Skeletal muscle satellite cell (primary cell): ENCODE data around the gene TM9SF4.

ENCODE experiments used
- H3K27me3 ChIP-seq: 2 replicates; pipeline ENCODE4 v1.7.0; 2013; ENCODE audit warnings: low read length; ENCODE audit not compliant: control insufficient read depth, insufficient read depth
- H3K36me3 ChIP-seq: 2 replicates; pipeline ENCODE4 v1.7.0; 2013; ENCODE audit warnings: mild to moderate bottlenecking, control low read depth, low read length; ENCODE audit not compliant: insufficient read depth
- H3K4me1 ChIP-seq: 2 replicates; pipeline ENCODE4 v1.7.0; 2013; ENCODE audit warnings: low read length; ENCODE audit not compliant: control insufficient read depth, insufficient read depth
- H3K4me2 ChIP-seq: 2 replicates; pipeline ENCODE4 v1.7.0; 2013; ENCODE audit warnings: mild to moderate bottlenecking, low read length
- H3K4me3 ChIP-seq: 2 replicates; pipeline ENCODE4 v1.7.0; 2013; ENCODE audit warnings: low read length
- H3K9ac ChIP-seq: 2 replicates; pipeline ENCODE4 v1.7.0; 2013; ENCODE audit warnings: mild to moderate bottlenecking, low read depth, low read length, moderate library complexity
- H3K9me3 ChIP-seq: replicated peaks from 2 replicates; pipeline ENCODE4 v1.7.0; 2013; ENCODE audit warnings: mild to moderate bottlenecking, control low read depth, low read length

Gene TM9SF4

DNA sequence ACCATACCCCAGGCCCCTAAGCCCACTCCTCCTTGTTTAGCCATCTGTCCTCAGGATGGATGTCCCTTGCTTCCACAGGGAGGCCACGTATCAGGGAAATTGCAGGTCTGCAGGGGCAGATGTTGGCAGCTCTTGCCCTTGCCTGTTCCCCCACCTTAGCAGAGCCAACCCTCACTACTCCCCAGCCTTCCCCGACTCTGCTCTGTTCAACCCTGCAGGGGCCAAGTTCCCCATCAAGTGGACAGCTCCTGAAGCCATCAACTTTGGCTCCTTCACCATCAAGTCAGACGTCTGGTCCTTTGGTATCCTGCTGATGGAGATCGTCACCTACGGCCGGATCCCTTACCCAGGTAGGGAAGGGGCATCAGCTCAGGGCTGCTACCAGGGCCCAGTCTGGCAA is 10.7 kb upstream of the TM9SF4 start:
- no peaks in the 10 kb centered on the region for H3K9me3 ChIP-seq
- H3K4me3 ChIP-seq: no peak overlapping the region
- no peaks in the 10 kb centered on the region for H3K4me1 ChIP-seq
- H3K27me3 ChIP-seq: peaks cover 63% of the 10 kb centered on the region
- no peak overlapping the region for H3K4me2 ChIP-seq
- no peak overlapping the region for H3K9ac ChIP-seq
- no peaks in the 10 kb centered on the region for H3K36me3 ChIP-seq

DNA sequence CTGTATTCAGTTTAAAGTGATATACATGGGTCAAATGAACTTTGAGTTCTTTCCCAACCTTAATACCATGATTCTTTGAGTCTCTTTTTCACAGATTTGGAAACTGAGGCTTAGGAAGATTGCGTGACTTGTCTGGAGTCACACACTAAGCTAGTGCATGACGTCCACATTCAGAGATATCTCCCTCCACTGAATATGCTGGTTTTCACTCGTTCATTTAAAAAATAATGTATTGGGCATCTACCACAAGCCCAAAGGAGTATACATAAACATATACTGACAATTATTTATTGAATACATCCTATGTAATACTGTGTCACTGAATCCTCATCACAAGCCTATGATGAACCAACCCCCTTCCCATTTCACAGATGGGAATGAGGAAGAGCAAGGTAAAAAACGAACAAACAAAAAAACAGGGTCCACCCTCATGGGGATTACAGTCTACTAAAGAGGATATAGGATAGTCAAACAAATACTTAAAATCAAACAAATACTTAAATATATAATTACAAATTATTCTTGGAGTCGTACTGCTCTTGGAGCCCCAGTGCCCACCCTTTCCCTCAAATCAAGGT is 611 bp upstream of the TM9SF4 start:
- Histone ChIP-seq H3K4me2 (peak overlapping the region; percentile 73), H3K9me3 (no peaks in the 10 kb centered on the region), H3K4me1 (peaks cover 10% of the 10 kb centered on the region), H3K9ac (peak overlapping the region; percentile 88), H3K27me3 (peaks cover 2% of the 10 kb centered on the region), H3K36me3 (no peaks in the 10 kb centered on the region), H3K4me3 (peak overlapping the region; percentile 75)

GRCh38 chr20:32110173-32110704 is 725 bp downstream of the TM9SF4 start:
- H3K9ac ChIP-seq: peak overlapping the region; percentile 88
- peak overlapping the region; percentile 75 for H3K4me3 ChIP-seq
- H3K4me2 ChIP-seq: peak overlapping the region; percentile 73
- peaks cover 10% of the 10 kb centered on the region for H3K4me1 ChIP-seq
- H3K27me3 ChIP-seq: no peaks in the 10 kb centered on the region
- H3K9me3 ChIP-seq: no peaks in the 10 kb centered on the region
- H3K36me3 ChIP-seq: peaks cover 3% of the 10 kb centered on the region

DNA sequence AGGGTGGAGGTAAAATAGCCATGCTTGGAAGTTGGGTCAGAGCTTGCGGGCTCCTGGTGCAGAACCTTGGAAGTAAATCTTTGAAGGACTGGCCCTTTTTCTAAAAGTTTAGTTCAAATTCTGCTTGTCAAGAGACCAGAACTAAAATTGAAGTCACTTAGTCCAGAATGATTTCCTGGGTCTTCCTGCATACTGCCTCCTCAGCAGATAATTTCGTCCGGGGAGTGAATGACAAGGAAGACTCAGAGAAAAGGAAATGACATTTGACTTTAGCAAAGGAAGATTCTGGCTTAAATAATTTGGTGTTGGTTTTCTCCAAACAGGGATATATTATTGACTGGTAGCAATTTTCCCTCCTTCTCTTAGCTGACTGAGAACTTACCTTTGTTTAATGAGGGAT is 1.2 kb downstream of the TM9SF4 start:
- H3K9me3 ChIP-seq: no peaks in the 10 kb centered on the region
- H3K4me1 ChIP-seq: peaks cover 10% of the 10 kb centered on the region
- no peaks in the 10 kb centered on the region for H3K27me3 ChIP-seq
- peak overlapping the region; percentile 88 for H3K9ac ChIP-seq
- peak overlapping the region; percentile 75 for H3K4me3 ChIP-seq
- peaks cover 5% of the 10 kb centered on the region for H3K36me3 ChIP-seq
- H3K4me2 ChIP-seq: peak overlapping the region; percentile 73

DNA sequence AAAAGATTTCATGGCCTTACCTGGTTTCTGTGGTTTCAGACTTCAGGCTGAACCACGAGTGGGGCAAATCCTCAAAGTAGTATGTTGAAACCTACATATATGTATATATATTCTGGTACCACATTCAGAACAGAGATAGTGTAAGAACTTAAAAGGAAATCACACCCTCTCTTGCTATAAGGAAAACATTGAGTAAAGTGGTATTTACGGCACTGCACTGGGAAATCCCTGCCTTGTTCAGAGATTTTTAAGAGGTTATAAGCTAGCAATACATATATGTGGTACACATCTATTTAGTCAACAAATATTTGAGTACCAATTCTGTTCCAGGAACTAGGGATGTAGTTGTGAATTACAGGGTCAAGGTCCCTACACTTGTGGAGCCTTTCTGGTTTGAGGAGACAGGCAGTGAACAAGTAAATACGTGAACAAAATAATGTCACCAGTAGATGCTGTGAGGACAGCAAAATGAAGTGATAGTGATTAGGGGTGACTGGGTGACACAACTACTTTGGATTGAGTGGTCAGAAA is 1.7 kb downstream of the TM9SF4 start:
- Histone ChIP-seq H3K9me3 (no peaks in the 10 kb centered on the region), H3K27me3 (no peaks in the 10 kb centered on the region), H3K4me3 (peak overlapping the region; percentile 75), H3K4me2 (peak overlapping the region; percentile 73), H3K4me1 (peaks cover 11% of the 10 kb centered on the region), H3K9ac (peak overlapping the region; percentile 88), H3K36me3 (peaks cover 5% of the 10 kb centered on the region)

DNA sequence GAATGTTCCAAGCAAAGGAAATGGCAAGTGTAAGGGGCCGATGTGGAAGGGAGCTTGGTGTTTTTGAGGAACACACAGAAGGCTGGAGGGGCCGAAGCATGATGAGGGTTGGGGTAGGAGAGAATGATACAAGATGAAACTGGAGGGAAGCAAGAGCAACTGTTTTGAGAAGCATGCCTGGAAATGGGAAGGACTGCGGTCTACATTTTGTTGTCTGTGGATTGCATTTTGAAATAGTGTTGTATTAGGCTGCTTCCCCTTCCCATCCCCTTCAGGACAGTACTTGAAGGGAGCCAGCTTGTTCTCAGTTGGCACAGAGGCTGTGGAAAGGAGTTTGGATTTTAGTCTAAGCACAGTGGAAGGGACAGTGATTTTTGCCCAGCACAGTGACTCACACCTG is 2.2 kb downstream of the TM9SF4 start:
- Histone ChIP-seq H3K36me3 (peaks cover 5% of the 10 kb centered on the region), H3K4me1 (peaks cover 15% of the 10 kb centered on the region), H3K27me3 (no peaks in the 10 kb centered on the region), H3K4me2 (peak overlapping the region; percentile 73), H3K9me3 (no peaks in the 10 kb centered on the region), H3K9ac (no peak overlapping the region), H3K4me3 (no peak overlapping the region)

GRCh38 chr20:32112841-32113240 is 3.3 kb downstream of the TM9SF4 start:
- Histone ChIP-seq H3K4me3 (no peak overlapping the region), H3K9ac (no peak overlapping the region), H3K9me3 (no peaks in the 10 kb centered on the region), H3K4me2 (no peak overlapping the region), H3K4me1 (peaks cover 15% of the 10 kb centered on the region), H3K27me3 (no peaks in the 10 kb centered on the region), H3K36me3 (peaks cover 5% of the 10 kb centered on the region)

GRCh38 chr20:32113591-32114260 is 4.2 kb downstream of the TM9SF4 start:
- Histone ChIP-seq H3K4me1 (peaks cover 15% of the 10 kb centered on the region), H3K36me3 (peaks cover 5% of the 10 kb centered on the region), H3K4me3 (no peak overlapping the region), H3K9ac (no peak overlapping the region), H3K4me2 (no peak overlapping the region), H3K27me3 (no peaks in the 10 kb centered on the region), H3K9me3 (no peaks in the 10 kb centered on the region)

DNA sequence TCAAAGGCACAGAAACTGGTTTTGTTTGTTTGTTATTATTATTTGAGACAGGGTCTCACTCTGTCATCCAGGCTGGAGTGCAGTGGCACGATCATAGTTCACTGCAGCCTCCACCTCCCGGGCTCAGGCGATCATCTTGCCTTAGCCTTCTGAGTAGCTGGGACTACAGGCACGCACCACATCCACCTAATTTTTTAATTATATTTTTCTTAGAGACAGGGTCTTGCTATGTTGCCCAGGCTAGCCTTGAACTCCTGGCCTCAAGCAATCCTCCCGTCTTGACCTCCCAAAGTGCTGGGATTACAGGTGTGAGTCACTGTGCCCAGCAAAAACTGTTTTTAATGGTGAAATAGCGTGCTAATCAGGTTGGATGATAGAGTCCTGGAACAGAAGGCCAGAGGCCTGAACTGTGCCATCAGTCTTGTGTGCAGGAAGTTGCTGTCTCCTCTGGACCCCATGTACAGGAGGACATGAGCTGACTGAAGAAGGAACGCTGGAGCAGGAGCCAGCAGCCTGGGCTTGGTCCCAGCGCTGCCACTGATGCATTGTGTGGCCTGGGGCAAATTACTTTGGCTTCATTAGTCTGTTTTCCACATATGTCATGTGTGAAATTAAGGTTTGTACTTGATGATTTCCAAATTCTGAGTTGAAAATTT is 4.9 kb downstream of the TM9SF4 start:
- Histone ChIP-seq H3K4me3 (no peak overlapping the region), H3K27me3 (no peaks in the 10 kb centered on the region), H3K4me1 (peaks cover 15% of the 10 kb centered on the region), H3K4me2 (no peak overlapping the region), H3K36me3 (peaks cover 5% of the 10 kb centered on the region), H3K9ac (no peak overlapping the region), H3K9me3 (no peaks in the 10 kb centered on the region)

GRCh38 chr20:32115211-32115767 is 5.8 kb downstream of the TM9SF4 start:
- peaks cover 5% of the 10 kb centered on the region for H3K36me3 ChIP-seq

GRCh38 chr20:32116079-32116521 is 6.6 kb downstream of the TM9SF4 start:
- H3K4me1 ChIP-seq: peaks cover 6% of the 10 kb centered on the region
- no peak overlapping the region for H3K9ac ChIP-seq
- H3K9me3 ChIP-seq: no peaks in the 10 kb centered on the region
- H3K4me3 ChIP-seq: no peak overlapping the region
- H3K36me3 ChIP-seq: peaks cover 5% of the 10 kb centered on the region
- no peaks in the 10 kb centered on the region for H3K27me3 ChIP-seq
- peak overlapping the region; percentile 21 for H3K4me2 ChIP-seq

More at GRCh38 chr20:32115211-32115767, 5.8 kb downstream of the TM9SF4 start:
- H3K4me3 ChIP-seq: no peak overlapping the region
- H3K9me3 ChIP-seq: no peaks in the 10 kb centered on the region
- no peak overlapping the region for H3K9ac ChIP-seq
- peaks cover 15% of the 10 kb centered on the region for H3K4me1 ChIP-seq
- H3K4me2 ChIP-seq: no peak overlapping the region
- no peaks in the 10 kb centered on the region for H3K27me3 ChIP-seq
